Astrocyte of the hippocampus (primary cell): ENCODE measurements around the gene POMZP3.
"Not testable (repeated sequence)": the region's sequence is repeated elsewhere in the genome, so short reads cannot be mapped to it uniquely, and the experiment has no call there.

Experiments
- DNase-seq: peaks from one replicate; pipeline ENCODE4 v3.0.0; 2011; ENCODE audit warnings: low read depth, low spot score

POMZP3 gene

GRCh38 chr7:76626989-76627642 is at the start of gene POMZP3:
Gene POMZP3, minus strand, starts transcription at chr7:76627279. Its CDS starts 1,215 bp downstream, at chr7:76626064.
- DNase-seq: peak; percentile 46

GRCh38 chr7:76675783-76676182 is 48.7 kb upstream of the POMZP3 start:
- DNase-seq: not testable (repeated sequence)

- DNase-seq: not testable (repeated sequence)
These were observed 46.3 kb upstream of the POMZP3 start for GRCh38 chr7:76673346-76673745.

- DNase-seq: not testable (repeated sequence)
These were observed 32.1 kb upstream of the POMZP3 start for GRCh38 chr7:76659212-76659611.

DNA sequence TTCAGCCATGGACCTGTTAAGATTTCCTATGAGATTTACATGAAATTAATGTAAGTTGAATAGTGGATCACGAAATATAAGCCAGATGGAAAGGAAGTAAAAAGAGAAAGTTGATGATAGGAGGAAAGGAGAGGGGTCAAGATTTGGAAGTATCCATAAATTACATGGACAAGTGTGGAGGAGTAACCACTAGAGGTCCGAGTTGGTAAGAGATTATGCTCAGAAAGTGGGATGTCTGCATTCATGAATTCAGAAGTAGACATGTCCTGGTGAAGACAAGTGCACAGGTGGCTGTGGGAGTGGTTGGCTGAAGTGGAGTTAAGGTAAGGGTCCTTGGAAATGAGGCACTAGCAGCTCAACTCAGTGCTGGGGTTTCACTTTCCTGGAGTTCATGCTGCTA is 29.3 kb upstream of the POMZP3 start:
- DNase-seq: not testable (repeated sequence)

- DNase-seq: not testable (repeated sequence)
These were observed 15.5 kb upstream of the POMZP3 start for GRCh38 chr7:76642620-76643019.

GRCh38 chr7:76637061-76637691 is 10.1 kb upstream of the POMZP3 start:
- peak; percentile 8 for DNase-seq

GRCh38 chr7:76626581-76626980 is 498 bp downstream of the POMZP3 start:
- peak; percentile 48 for DNase-seq

DNA sequence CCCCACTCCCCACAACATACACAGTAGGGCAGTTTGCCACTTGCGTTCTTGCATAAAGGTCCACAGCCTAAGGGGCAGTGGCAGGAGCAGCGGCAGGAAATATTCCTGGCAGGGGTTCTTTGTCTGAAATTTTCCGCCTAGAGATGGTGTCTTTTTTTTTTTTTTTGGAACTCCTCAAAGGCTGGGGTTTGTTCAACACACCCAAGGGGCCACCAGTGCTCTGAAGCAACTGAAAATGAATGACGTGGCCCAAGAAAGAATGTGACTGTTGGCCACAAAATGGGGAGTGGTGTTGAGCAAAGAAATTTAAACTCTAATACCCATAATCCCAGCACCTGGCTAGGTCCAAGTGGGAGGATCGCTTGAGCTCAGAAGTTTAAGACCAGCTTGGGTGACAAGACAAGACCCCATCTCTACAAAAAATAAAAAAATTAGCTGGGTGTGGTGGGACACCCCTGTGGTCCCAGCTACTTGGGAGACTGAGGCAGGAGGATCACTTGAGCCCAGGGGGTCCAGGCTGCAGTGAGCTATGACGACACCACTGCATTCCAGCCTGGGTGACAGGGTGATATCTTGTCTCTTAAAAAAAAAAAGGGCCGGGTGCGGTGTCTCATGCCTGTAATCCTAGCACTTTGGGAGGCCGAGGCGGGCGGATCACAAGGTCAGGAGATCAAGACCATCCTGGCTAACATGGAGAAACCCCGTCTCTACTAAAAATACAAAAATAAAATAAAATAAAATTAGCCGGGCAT is 7.5 kb downstream of the POMZP3 start:
- not testable (repeated sequence) for DNase-seq

DNA sequence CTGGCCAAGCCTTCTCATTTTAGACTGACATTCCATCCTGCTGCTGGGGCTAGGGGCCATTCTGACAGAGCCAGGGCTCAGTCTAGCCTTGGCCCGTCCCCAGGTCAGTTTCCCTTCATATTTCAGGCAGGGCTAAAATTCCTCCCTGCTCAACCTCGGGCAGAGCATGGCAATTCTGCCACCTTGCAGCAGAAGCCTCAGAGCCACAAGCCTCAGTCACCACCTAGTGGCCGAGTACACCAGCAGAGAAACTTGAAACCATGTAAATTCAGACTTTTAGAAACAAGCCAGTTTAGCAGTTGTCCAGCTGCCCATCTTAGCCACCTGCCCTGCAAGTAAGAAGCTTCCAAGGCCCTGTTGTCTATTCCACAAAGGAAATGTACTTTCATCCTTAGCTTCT is 13.3 kb downstream of the POMZP3 start:
- DNase-seq: peak; percentile 69

DNA sequence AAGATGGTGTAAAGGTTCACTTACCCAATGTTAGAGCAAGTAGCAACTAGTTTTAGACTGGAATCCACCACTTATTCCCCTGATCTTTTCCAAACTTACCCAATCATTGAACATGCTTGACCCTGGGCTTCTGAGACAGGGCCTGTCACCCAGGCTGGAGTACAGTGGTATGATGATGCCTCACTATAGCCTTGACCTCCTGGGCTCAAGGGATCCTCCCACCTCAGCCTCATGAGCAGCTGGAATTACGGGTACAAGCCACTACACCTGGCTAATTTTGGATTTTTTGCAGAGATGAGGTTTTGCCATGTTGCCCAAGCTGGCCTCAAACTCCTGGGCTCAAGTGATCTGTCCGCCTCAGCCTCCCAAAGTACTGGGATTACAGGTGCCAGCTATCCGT is 14.8 kb downstream of the POMZP3 start:
- DNase-seq: not testable (repeated sequence)

DNA sequence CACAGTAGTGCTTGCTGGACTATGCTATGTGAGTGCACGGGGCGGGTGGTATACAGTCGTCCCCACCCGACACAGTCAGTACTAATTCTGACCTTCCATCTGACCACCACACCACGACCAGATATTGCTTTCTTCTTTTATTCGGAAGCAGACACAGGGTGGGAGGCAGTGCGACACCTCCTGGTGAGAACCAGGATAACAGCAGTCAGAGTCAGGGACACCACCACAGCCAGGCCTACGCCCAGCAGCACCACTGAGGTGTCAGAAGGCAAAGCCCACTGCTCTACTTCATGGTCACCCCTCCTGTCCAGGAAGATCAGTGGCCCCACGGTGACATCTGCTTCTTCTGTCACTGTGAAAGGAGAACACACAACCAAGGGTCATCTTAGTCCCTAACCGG is 17.2 kb downstream of the POMZP3 start:
- DNase-seq: not testable (repeated sequence)

- DNase-seq: not testable (repeated sequence)
These were observed 18.6 kb downstream of the POMZP3 start for GRCh38 chr7:76608469-76608868.

DNA sequence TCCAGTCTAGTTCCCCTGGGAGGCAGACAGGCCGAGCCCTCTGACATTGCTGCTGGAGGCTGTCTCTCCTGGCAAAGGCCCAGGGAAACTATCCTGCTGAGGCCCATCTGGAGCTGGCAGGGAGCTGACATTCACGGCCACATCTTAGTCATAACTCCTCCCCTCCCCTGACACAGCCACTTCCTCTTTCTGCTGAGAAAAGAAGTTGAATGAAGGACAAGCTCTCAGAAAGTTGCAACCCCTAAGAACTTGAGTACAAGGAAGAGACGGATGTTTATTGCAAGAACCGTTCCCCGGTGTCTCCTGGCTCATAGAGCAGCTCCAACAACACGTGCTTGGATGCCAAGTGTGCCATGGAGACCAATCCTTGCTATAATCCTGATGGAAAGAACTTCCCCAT is 21.1 kb downstream of the POMZP3 start:
- peak; percentile 81 for DNase-seq

DNA sequence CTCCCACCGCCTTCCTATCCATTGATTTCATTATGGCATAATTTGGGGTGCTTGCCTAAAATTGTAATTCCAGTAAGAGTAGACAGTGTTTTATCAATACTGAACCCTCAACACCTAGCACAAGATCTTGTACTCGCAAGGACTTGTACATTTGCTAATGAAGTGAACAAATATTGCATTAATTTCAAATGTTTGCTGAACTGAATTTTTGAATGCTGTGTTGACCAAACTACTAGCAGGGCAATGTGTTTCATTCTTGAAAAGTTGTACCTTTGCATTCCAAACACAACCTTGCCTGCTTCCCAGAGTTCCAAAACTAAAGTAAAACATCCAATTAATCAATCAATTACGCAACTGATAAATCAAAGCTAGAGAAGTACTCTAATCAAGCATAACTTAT is 26.4 kb downstream of the POMZP3 start:
- not testable (repeated sequence) for DNase-seq

- not testable (repeated sequence) for DNase-seq
These were observed 27.0 kb downstream of the POMZP3 start for GRCh38 chr7:76600116-76600482.

DNA sequence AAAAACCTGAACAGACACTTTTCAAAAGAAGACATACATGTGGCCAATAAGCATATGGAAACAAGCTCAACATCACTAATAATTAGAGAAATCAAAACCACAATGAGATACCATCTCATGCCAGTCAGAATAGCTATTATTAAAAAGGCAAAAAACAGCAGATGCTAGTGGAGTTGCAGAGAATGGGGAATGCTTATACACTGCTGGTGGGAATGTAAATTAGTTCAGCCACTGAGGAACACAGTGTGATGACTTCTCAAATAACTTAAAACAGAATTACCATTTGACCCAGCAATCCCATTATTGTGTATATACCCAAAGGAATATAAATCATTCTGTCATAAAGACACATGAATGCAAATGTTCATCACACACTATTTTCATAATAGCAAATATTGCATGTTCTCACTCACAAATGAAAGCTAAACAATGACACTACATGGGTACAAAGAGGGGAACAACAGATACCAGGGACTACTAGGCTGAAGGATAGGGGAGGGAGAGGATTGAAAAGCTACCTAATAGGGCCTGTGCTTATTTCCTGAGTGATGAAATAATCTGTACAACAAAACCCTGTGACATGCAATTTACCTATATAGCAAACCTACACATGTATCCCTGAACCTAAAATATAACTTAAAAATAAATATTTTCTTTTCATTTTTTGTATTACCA is 28.4 kb downstream of the POMZP3 start:
- DNase-seq: not testable (repeated sequence)

- not testable (repeated sequence) for DNase-seq
These were observed 29.8 kb downstream of the POMZP3 start for GRCh38 chr7:76597288-76597687.

GRCh38 chr7:76592694-76593093 is 34.4 kb downstream of the POMZP3 start:
- not testable (repeated sequence) for DNase-seq

- not testable (repeated sequence) for DNase-seq
These were observed 35.3 kb downstream of the POMZP3 start for GRCh38 chr7:76591602-76592304.

DNA sequence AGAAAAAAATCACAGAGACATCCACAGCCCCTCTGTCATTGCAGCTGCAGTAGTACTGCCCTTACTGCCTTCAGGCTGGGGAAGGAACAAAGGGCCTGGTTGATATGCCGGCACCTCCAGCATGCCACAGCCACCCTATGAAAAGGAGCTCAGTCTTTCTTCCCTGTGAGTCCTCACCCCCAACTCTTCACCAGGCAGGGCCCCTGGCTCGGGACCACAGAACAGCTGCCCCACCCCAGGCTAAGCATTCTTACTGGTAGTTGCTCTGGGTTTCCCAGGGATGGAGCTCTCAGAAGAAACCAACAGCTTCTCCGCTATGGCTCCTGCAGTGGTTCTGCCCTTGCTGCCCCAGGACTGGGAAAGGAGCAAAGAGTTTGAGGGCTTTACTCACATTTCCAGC is 36.0 kb downstream of the POMZP3 start:
- not testable (repeated sequence) for DNase-seq
